PC-9 (cell line): ENCODE results near the gene PSMG3. TPM values are rescaled to one million over a fixed set of nuclear protein-coding genes. Genes with fewer than 3 reads are reported as not detected.
A peak's percentile ranks its signal among the peaks of the same experiment; 100 is the strongest.

Experiments
- BruUV-seq: library from RNA; stranded (reverse); fragments of 400-500 nt; replicated peaks from 2 replicates; lab custom pipeline; 2021; lab: Mats Ljungman, UMichigan
- CTCF ChIA-PET: fragments of 300-600 bp; sonication (Branson Sonifier 250); formaldehyde crosslinking; loops from one replicate; lab custom pipeline; 2022; ENCODE audit warnings: antibody characterized with exemption; lab: Charles Lee
- POLR2A ChIA-PET: fragments of 300-600 bp; sonication (Branson Sonifier 250); formaldehyde crosslinking; loops from one replicate; lab custom pipeline; 2022; ENCODE audit warnings: antibody characterized with exemption; ENCODE audit not compliant: unreplicated experiment; lab: Charles Lee
- DNase-seq, 2 experiments: peaks; one replicate each; pipeline versions ENCODE4 v3.0.0 to v3.0.0-alpha.2; 2015 to 2022; ENCODE audit warnings: mixed read lengths in 1 of 2
- H2AFZ ChIP-seq: fragments of 200-600 bp; sonication (generic); 2 replicates; pipeline ENCODE4 v1.8.1; 2017; ENCODE audit warnings: antibody characterized with exemption
- H3F3A ChIP-seq: fragments of 200-600 bp; sonication (generic); 2 replicates; pipeline ENCODE4 v1.8.1; 2017; ENCODE audit warnings: antibody characterized with exemption, mild to moderate bottlenecking, low read depth; ENCODE audit not compliant: insufficient read depth
- H3K27ac ChIP-seq: fragments of 200-600 bp; sonication (generic); 2 replicates; pipeline ENCODE4 v1.6.1; 2016; ENCODE audit warnings: mixed run types
- H3K27me3 ChIP-seq: fragments of 200-600 bp; sonication (generic); 2 replicates; pipeline ENCODE4 v1.6.1; 2016; ENCODE audit warnings: low read depth, mixed run types; ENCODE audit not compliant: insufficient read depth
- H3K36me3 ChIP-seq: fragments of 200-600 bp; sonication (generic); 2 replicates; pipeline ENCODE4 v1.6.1; 2016; ENCODE audit warnings: low read depth, mixed run types
- H3K4me1 ChIP-seq: fragments of 200-600 bp; sonication (generic); replicated peaks from 2 replicates; pipeline ENCODE4 v1.6.1; 2016; ENCODE audit warnings: mixed run types; ENCODE audit not compliant: insufficient read depth
- H3K4me2 ChIP-seq: fragments of 200-600 bp; sonication (generic); 2 replicates; pipeline ENCODE4 v1.6.1; 2017; ENCODE audit warnings: mixed run types
- H3K4me3 ChIP-seq: fragments of 200-600 bp; sonication (generic); 2 replicates; pipeline ENCODE4 v1.6.1; 2016; ENCODE audit warnings: mixed run types
- H3K79me2 ChIP-seq: fragments of 200-600 bp; sonication (generic); 2 replicates; pipeline ENCODE4 v1.6.1; 2017; ENCODE audit warnings: low read depth, mixed run types
- H3K9me2 ChIP-seq: fragments of 200-600 bp; sonication (generic); 2 replicates; pipeline ENCODE4 v1.8.1; 2017; ENCODE audit warnings: mild to moderate bottlenecking; ENCODE audit not compliant: insufficient read depth
- H3K9me3 ChIP-seq: fragments of 200-600 bp; sonication (generic); 2 replicates; pipeline ENCODE4 v1.8.1; 2016; ENCODE audit warnings: low read depth; ENCODE audit not compliant: insufficient read depth
- H4K20me1 ChIP-seq: fragments of 200-600 bp; sonication (generic); 2 replicates; pipeline ENCODE4 v1.8.1; 2017; ENCODE audit not compliant: insufficient read depth
- CTCF ChIP-seq: fragments of 200-600 bp; sonication (generic); conservative IDR thresholded peaks from 2 replicates; pipeline ENCODE4 v1.6.1; 2017; ENCODE audit warnings: mixed run types, antibody characterized with exemption, mild to moderate bottlenecking, moderate library complexity
- EZH2 ChIP-seq: fragments of 200-600 bp; sonication (generic); IDR thresholded peaks from 2 replicates; pipeline ENCODE4 v1.8.0; 2017; ENCODE audit warnings: antibody characterized with exemption, low read depth
- intact Hi-C: fragments of 100-400 bp; cut with micrococcal nuclease; formaldehyde crosslinking; loops from one replicate; pipeline ENCODE4 v1.10.0; 2022; ENCODE audit not compliant: unreplicated experiment
- total RNA-seq: library from RNA; stranded (reverse); gene quantifications from 2 replicates; pipeline ENCODE4 v1.2.3, GENCODE V29; 2021

PSMG3 gene
- total RNA-seq, 1 experiment from 2014 or later: 63.3 TPM

- Histone ChIP-seq H2AFZ (no peak overlapping the region), H3K9me2 (no peaks in the 10 kb centered on the region), H3K4me2 (no peak overlapping the region), H3K27me3 (peaks cover 34% of the 10 kb centered on the region), H3K79me2 (no peaks in the 10 kb centered on the region), H3K36me3 (no peaks in the 10 kb centered on the region), H3F3A (no peaks in the 10 kb centered on the region), H3K27ac (no peak overlapping the region), H4K20me1 (no peaks in the 10 kb centered on the region), H3K9me3 (peaks cover 3% of the 10 kb centered on the region; the same call in 1 of the 2 replicates), H3K4me1 (no peaks in the 10 kb centered on the region), H3K4me3 (no peak overlapping the region)
- no TSS peak for BruUV-seq
- no peak for DNase-seq
- intact Hi-C loops: no loop called here
- ChIA-PET POLR2A (no interaction called here), CTCF (no interaction called here)
- TF ChIP-seq CTCF (no peak), EZH2 (no peak)
These were observed 46.9 kb upstream of the PSMG3 start for GRCh38 chr7:1616741-1617140.

GRCh38 chr7:1611708-1612241, 41.9 kb upstream of the PSMG3 start:
- Histone ChIP-seq H3K4me1 (peaks cover 4% of the 10 kb centered on the region), H3K27ac (no peak overlapping the region), H3F3A (peaks cover 2% of the 10 kb centered on the region; the same call in 1 of the 2 replicates), H3K4me3 (no peak overlapping the region), H2AFZ (no peak overlapping the region), H3K79me2 (no peaks in the 10 kb centered on the region), H3K36me3 (no peaks in the 10 kb centered on the region), H3K9me3 (peaks cover 3% of the 10 kb centered on the region; the same call in 1 of the 2 replicates), H3K27me3 (peaks cover 47% of the 10 kb centered on the region), H3K4me2 (no peak overlapping the region), H4K20me1 (no peaks in the 10 kb centered on the region), H3K9me2 (no peaks in the 10 kb centered on the region)
- ChIA-PET CTCF (interaction anchor here (0.6 kb wide), 1 partner anchor 29 kb away, joined by 5 read pairs; no protein-coding TSS in a partner anchor), POLR2A (no interaction called here)
- intact Hi-C loops: loop anchor here (5.0 kb wide), 1 partner anchor 46 kb away; no protein-coding TSS in a partner anchor
- BruUV-seq: no TSS peak
- DNase-seq: peak; percentile 70 to 72
- no peak for TF ChIP-seq EZH2
- TF ChIP-seq CTCF: no peak

GRCh38 chr7:1610678-1611302, 41.0 kb upstream of the PSMG3 start:
- POLR2A ChIA-PET: no interaction called here
- no TSS peak for BruUV-seq
- Histone ChIP-seq H3K36me3 (no peaks in the 10 kb centered on the region), H3K27me3 (peaks cover 53% of the 10 kb centered on the region), H3K9me2 (no peaks in the 10 kb centered on the region), H3K4me1 (peaks cover 4% of the 10 kb centered on the region), H3K27ac (no peak overlapping the region), H3K9me3 (peaks cover 3% of the 10 kb centered on the region; the same call in 1 of the 2 replicates), H3K4me3 (no peak overlapping the region), H3F3A (peaks cover 2% of the 10 kb centered on the region; the same call in 1 of the 2 replicates), H2AFZ (no peak overlapping the region), H3K79me2 (no peaks in the 10 kb centered on the region), H3K4me2 (no peak overlapping the region), H4K20me1 (no peaks in the 10 kb centered on the region)
- CTCF ChIA-PET: no interaction called here
- TF ChIP-seq EZH2: no peak
- TF ChIP-seq CTCF: no peak
- no peak for DNase-seq
- intact Hi-C loops: loop anchor here (5.0 kb wide), 1 partner anchor 47 kb away; no protein-coding TSS in a partner anchor
